ENCODE data around the gene PPM1A.

The PPM1A gene

GRCh38 chr14:60227291-60227690 lies 21.7 kb upstream of the PPM1A start:
- no peak for DNase-seq (ENCODE audit: low read depth)

GRCh38 chr14:60229614-60230013 lies 19.4 kb upstream of the PPM1A start:
- DNase-seq (ENCODE audit: low read depth), result no peak

GRCh38 chr14:60232185-60232584 lies 16.8 kb upstream of the PPM1A start:
- no peak for DNase-seq (ENCODE audit: low read depth)

- DNase-seq (ENCODE audit: low read depth), result no peak
Observed at GRCh38 chr14:60233251-60233650, 15.8 kb upstream of the PPM1A start.

- DNase-seq (ENCODE audit: low read depth), result no peak
Observed at GRCh38 chr14:60233891-60234290, 15.1 kb upstream of the PPM1A start.

GRCh38 chr14:60235440-60235839 lies 13.6 kb upstream of the PPM1A start:
- DNase-seq (ENCODE audit: low read depth), result no peak

- DNase-seq (ENCODE audit: low read depth), result no peak
Observed at GRCh38 chr14:60238955-60239354, 10.1 kb upstream of the PPM1A start.

GRCh38 chr14:60240139-60240856 lies 8.7 kb upstream of the PPM1A start:
- no peak for DNase-seq (ENCODE audit: low read depth)

GRCh38 chr14:60241091-60241490 lies 7.9 kb upstream of the PPM1A start:
- DNase-seq (ENCODE audit: low read depth), result no peak

GRCh38 chr14:60242429-60242828 lies 6.6 kb upstream of the PPM1A start:
- no peak for DNase-seq (ENCODE audit: low read depth)

- DNase-seq (ENCODE audit: low read depth), result no peak
Observed at GRCh38 chr14:60245380-60246177, 3.4 kb upstream of the PPM1A start.

- peak; percentile 91 for DNase-seq (ENCODE audit: low read depth)
Observed at GRCh38 chr14:60247994-60248696, 876 bp upstream of the PPM1A start.

GRCh38 chr14:60249321-60250256 lies 568 bp downstream of the PPM1A start:
- peak; percentile 32 for DNase-seq (ENCODE audit: low read depth)

GRCh38 chr14:60250257-60251035 lies 1.4 kb downstream of the PPM1A start:
- no peak for DNase-seq (ENCODE audit: low read depth)

- DNase-seq (ENCODE audit: low read depth), result no peak
Observed at GRCh38 chr14:60251877-60252276, 2.9 kb downstream of the PPM1A start.

GRCh38 chr14:60252630-60253029 lies 3.6 kb downstream of the PPM1A start:
- DNase-seq (ENCODE audit: low read depth), result no peak

- no peak for DNase-seq (ENCODE audit: low read depth)
Observed at GRCh38 chr14:60253649-60254048, 4.6 kb downstream of the PPM1A start.

GRCh38 chr14:60254176-60254575 lies 5.2 kb downstream of the PPM1A start:
- DNase-seq (ENCODE audit: low read depth), result no peak

- no peak for DNase-seq (ENCODE audit: low read depth)
Observed at GRCh38 chr14:60257865-60258264, 8.8 kb downstream of the PPM1A start.

- DNase-seq (ENCODE audit: low read depth), result no peak
Observed at GRCh38 chr14:60265163-60265562, 16.1 kb downstream of the PPM1A start.

Measured in fibroblast of the conjunctiva (primary cell).